Epithelial cell of proximal tubule (primary cell): Measurements from ENCODE around the gene IL27RA. TPM values are rescaled to one million over a fixed set of nuclear protein-coding genes. Genes with fewer than 3 reads are reported as not detected.
A peak's percentile ranks its signal among the peaks of the same experiment; 100 is the strongest.

Experiments used
- DNase-seq: peaks from one replicate; pipeline ENCODE4 v3.0.0-alpha.2; 2011; ENCODE audit warnings: low read depth
- H3K4me3 ChIP-seq: 2 replicates; pipeline ENCODE4 v1.5.1; 2011; ENCODE audit warnings: low read depth, mild to moderate bottlenecking, low read length
- total RNA-seq: library from RNA; depleted of rRNA; stranded (reverse); fragments of >200 nt; gene quantifications from 2 replicates; pipeline ENCODE4 v1.2.3, GENCODE V29; 2015
- TF ChIP-seq, protein P1 (sequence below): conservative IDR thresholded peaks from 2 replicates; pipeline ENCODE4 v1.5.1; 2012; ENCODE audit warnings: low read depth, mild to moderate bottlenecking, low read length

Gene IL27RA
- total RNA-seq, 1 donor from 2014 or later = 10.1 TPM

DNA sequence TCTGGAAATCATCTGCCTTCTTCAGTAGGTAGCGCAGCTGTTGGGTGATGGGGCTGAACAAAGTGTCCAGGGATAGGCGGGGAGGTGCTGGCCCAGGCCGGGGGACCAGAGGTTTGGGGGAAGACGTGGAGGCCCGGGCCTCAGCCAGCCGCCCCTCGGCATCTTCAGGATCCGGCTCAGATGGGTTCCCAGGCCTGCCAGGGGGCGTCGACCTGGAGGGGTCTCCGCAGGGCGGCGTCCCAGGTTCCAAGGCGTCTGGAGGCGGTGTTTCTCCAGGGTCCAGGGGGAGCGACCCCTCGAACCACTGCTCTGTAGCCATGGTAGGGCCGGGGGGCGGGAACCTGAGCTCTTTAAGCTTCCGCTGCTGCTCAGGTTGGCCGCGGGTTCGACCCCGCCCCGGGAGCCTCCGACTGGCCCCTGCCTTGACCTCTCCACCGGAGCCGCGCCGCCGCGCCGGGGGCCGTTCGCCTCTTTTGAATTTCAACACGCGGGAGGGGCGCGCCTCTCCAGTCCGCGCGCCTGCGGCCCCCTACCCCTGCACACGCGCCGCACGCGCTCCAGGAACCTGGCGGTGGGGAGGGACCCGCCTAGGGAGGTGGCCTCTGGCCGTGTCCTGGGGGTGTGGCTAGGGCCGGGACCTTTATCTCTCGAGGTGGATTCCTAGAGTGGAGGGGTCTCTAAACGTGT lies 53.9 kb downstream of the IL27RA start, which contains the start of gene C19orf67:
Gene C19orf67 (minus strand): TSS at position 475 of the 687 bp plus-strand sequence. CDS start 156 bp downstream, at position 319.
- DNase-seq = no peak
- TF ChIP-seq, protein P1, sequence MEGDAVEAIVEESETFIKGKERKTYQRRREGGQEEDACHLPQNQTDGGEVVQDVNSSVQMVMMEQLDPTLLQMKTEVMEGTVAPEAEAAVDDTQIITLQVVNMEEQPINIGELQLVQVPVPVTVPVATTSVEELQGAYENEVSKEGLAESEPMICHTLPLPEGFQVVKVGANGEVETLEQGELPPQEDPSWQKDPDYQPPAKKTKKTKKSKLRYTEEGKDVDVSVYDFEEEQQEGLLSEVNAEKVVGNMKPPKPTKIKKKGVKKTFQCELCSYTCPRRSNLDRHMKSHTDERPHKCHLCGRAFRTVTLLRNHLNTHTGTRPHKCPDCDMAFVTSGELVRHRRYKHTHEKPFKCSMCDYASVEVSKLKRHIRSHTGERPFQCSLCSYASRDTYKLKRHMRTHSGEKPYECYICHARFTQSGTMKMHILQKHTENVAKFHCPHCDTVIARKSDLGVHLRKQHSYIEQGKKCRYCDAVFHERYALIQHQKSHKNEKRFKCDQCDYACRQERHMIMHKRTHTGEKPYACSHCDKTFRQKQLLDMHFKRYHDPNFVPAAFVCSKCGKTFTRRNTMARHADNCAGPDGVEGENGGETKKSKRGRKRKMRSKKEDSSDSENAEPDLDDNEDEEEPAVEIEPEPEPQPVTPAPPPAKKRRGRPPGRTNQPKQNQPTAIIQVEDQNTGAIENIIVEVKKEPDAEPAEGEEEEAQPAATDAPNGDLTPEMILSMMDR = no peak
- no peak within 1 kb of the TSS for H3K4me3 ChIP-seq

DNA sequence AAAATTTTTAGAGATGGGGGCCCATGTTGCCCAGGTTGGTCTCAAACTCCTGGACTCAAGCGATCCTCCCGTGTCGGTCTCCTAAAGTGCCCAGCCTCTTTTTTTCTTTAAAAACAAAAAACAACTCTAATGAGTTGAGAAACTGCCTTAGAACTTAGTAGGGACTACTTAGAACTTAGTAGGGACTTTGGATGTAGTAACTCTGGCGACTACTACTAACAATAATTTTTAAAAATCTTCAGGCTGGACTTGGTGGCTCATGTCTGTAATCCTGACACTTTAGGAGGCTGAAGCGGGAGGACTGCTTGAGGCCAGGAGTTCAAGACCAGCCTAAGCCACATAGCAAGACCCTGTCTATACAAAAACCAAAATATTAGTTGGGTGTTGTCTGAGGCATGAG lies 54.5 kb downstream of the IL27RA start:
- no peak overlapping the region for H3K4me3 ChIP-seq
- TF ChIP-seq, protein P1 = no peak
- no peak for DNase-seq

- H3K4me3 ChIP-seq = peak overlapping the region; percentile 60
- no peak for DNase-seq
- TF ChIP-seq, protein P1 = no peak
Measured at GRCh38 chr19:14088634-14089411, 57.3 kb downstream of the IL27RA start.

GRCh38 chr19:14089412-14089661 lies 57.8 kb downstream of the IL27RA start:
- DNase-seq = no peak
- peak overlapping the region; percentile 60 for H3K4me3 ChIP-seq
- TF ChIP-seq, protein P1 = peak; percentile 8

DNA sequence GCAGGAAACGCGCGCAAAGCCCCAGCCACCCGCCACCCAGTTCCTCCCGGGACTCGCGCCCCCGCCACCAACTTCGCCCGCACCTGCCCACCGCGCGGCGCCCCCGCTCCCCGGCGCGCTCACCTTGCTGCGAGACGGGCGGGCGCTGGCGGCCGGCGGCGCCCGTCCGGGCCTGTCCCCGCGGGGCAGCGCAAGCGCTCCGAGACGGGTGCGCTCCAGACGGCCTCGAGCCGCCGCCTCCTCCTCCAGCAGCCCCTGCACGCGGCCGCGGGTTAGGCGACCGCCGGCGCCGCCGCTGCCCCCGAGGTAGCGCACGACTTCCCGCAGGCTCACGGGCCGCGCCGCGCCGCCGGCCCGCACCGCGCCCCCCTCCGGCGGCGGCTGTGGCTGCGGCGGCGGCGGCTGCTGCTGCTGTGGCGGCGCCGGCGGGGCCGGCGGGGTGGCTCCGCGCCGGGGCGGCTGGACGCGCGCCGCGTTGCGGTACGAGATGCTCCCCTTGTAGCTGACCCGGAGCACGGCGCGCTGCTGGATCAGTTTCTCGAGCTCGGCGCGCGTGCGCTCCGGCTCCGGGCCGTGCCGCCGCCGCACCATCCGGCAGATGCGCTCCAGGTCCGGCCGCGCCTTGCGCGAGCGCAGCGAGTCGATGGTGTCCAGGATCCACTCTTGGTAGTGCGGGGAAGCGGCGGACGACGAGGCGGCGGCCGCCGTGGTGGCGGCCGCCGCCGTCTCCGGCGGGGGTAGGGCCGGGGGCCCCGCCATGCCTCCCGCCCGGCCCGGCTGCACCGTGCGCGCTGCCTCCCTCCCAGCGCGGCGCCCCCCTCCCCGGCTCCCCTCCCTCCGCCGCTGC lies 58.3 kb downstream of the IL27RA start:
- DNase-seq = no peak
- H3K4me3 ChIP-seq = peak overlapping the region; percentile 60
- TF ChIP-seq, protein P1 = no peak

DNA sequence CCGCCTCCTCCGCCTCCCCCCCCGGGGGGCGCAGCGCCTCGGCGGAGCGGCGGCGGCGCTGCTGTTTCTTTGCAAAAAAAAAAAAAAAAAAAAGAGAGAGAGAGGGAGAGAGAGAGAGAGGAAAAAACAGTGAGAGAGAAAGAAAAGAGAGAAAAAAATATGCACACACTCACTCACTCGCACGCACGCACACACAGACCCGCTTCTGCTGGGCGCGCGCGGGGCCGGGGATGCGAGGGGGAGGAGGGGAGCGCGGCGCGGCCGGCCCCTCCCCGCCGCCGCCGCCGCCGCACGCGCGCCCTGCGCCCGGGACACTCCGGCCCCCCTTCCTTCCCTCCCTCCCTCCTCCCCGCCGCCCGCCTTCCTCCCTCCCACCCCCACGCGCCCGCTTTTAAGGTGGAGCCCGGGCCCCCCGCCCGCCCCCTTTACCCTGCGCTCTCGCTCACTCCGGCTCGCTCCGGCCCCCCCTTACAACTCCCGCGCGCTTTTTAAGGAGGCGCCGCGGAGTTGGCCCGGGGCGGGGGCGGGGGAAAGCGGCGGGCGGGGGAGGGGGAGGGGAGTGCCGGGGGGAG lies 59.0 kb downstream of the IL27RA start, which contains the start of gene SAMD1:
Gene SAMD1 (minus strand): TSS at position 243 of the 572 bp plus-strand sequence.
- TF ChIP-seq, protein P1 = peak; percentile 3
- DNase-seq = no peak
- H3K4me3 ChIP-seq = peak within 1 kb of the TSS; percentile 68
